ENCODE results near the gene ZNF296. TPM values are rescaled to one million over a fixed set of nuclear protein-coding genes. Genes with fewer than 3 reads are reported as not detected.

The ZNF296 gene
- total and polyA plus RNA-seq, 2 of the 8 experiments (the other 6 are each of a cell fraction or from before 2014, with no cell fraction given), result 2.7 to 7.5 TPM

DNA sequence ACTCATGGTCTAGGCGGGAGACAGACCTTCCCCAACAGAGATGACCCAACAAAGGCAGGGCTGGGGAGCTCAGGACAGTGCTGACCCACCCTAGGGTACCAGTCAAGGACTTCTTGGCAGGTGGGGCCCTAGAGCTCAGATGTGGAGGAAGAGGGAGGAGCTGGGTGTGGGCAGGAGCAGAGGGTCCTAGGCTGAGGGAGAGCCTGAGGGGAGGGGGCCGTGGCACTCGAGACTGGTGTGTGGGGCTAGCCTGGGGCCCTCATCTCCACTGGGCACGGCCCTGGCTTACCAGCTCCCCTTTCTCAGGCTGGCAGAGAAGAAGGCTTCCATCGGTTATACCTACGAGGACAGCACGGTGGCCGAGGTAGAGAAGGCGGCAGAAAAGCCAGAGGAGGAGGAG is 18.8 kb downstream of the ZNF296 start:
- Histone ChIP-seq H2BK12ac (ENCODE audit: low read depth, low read length) (no peak overlapping the region), H3K18ac (ENCODE audit: extremely low read depth, low read length) (no peak overlapping the region), H3K79me1 (ENCODE audit: low read depth, low read length) (peaks cover 4% of the 10 kb centered on the region), H2BK15ac (ENCODE audit: low read length) (no peak overlapping the region), H4K20me1 (replicated peaks in 1 of 2; ENCODE audit: control insufficient read depth in 1 of 2, insufficient read depth in 2 of 2, low read length in 2 of 2) (peaks cover 8 to 17% of the 10 kb centered on the region in 2 experiments), H3K9ac (replicated peaks in 1 of 4; ENCODE audit: extremely low read depth in 1 of 4, low read depth in 3 of 4, low read length in 3 of 4) (no peak overlapping the region), H3K4me1 (replicated peaks in 1 of 4; ENCODE audit: control insufficient read depth in 3 of 4, insufficient read depth in 4 of 4, low read length in 3 of 4) (peaks cover 0 to 4% (median 1%) of the 10 kb centered on the region in 4 experiments; a peak in 4 of 7 replicates), H4K91ac (replicated peaks; ENCODE audit: insufficient read length, low read length) (no peak overlapping the region), H3K27ac (ENCODE audit: low read depth, low read length) (no peak overlapping the region), H3K27me3 (replicated peaks in 1 of 4; ENCODE audit: control insufficient read depth in 3 of 4, extremely low read depth in 1 of 4, insufficient read depth in 3 of 4, low read length in 3 of 4) (no peaks in the 10 kb centered on the region), H3K4me3 (ENCODE audit: extremely low read depth in 1 of 4, insufficient read depth in 2 of 4, low read depth in 3 of 4, low read length in 4 of 4) (no peak overlapping the region), H3K36me3 (ENCODE audit: control insufficient read depth in 2 of 4, insufficient read depth in 4 of 4, low read length in 3 of 4) (peaks cover 12 to 72% (median 47%) of the 10 kb centered on the region in 4 experiments; a peak in 7 of 8 replicates), H3K79me2 (ENCODE audit: control insufficient read depth in 1 of 2, insufficient read depth in 2 of 2, low read length in 2 of 2) (no peaks in the 10 kb centered on the region), H3K9me3 (ENCODE audit: insufficient read depth in 2 of 2, low read depth in 1 of 2, low read length in 1 of 2) (no peaks in the 10 kb centered on the region), H2AFZ (ENCODE audit: low read length) (no peak overlapping the region), H3K4ac (replicated peaks; ENCODE audit: insufficient read length, low read depth, low read length) (no peak overlapping the region), H2BK20ac (ENCODE audit: low read length) (no peak overlapping the region), H2BK120ac (replicated peaks; ENCODE audit: low read depth, low read length) (no peak overlapping the region), H2BK5ac (ENCODE audit: low read depth, low read length) (no peak overlapping the region), H3K14ac (ENCODE audit: insufficient read length) (no peak overlapping the region), H3K56ac (replicated peaks; ENCODE audit: insufficient read length, low read depth, low read length) (no peak overlapping the region), H4K5ac (ENCODE audit: insufficient read length, low read depth, low read length) (no peak overlapping the region), H4K8ac (ENCODE audit: extremely low read depth, insufficient read depth, low read length) (no peak overlapping the region), H2AK5ac (ENCODE audit: low read depth, low read length) (no peak overlapping the region), H3K23ac (ENCODE audit: insufficient read length) (no peak overlapping the region), H3K23me2 (ENCODE audit: low read depth, low read length) (peaks cover 2% of the 10 kb centered on the region; the same call in 1 of the 2 replicates), H3K4me2 (ENCODE audit: insufficient read depth in 1 of 2, low read depth in 2 of 2, low read length in 2 of 2) (no peak overlapping the region)
- FAIRE-seq, result no peak
- 97% methylated on average over 9 of the region's 9 CpGs; no CpG with 5 or more reads in 1 of the 2 experiments for WGBS, 2 experiments (ENCODE audit: extremely low coverage in 1 of 2, insufficient coverage in 1 of 2, insufficient read length in 1 of 2, insufficient replicate concordance in 2 of 2, low coverage in 1 of 2, low lambda C conversion rate in 2 of 2, missing lambda C conversion rate in 1 of 2)
- ChIA-PET POLR2A (ENCODE audit: partially characterized antibody) (interaction anchor here (0.9 to 1.5 kb wide), 4 partner anchors 8 to 209 kb away, joined by 3 to 6 read pairs (median 4); no protein-coding TSS in a partner anchor), CTCF (ENCODE audit: partially characterized antibody) (interaction anchor here (0.6 to 4.3 kb wide), 11 partner anchors 15 to 182 kb away, joined by 3 to 85 read pairs (median 4); partner anchors contain the start of genes CLASRP, PPP1R37 and RELB)
- no peak for DNase-seq (ENCODE audit: low read depth in 1 of 2, low spot score in 2 of 2)
- TF ChIP-seq KDM4A (IDR thresholded peaks at IDR 0.05; ENCODE audit: low read depth, low read length, severe bottlenecking) (no peak), JUND (IDR thresholded peaks at IDR 0.05; ENCODE audit: low read length) (no peak), KDM1A (IDR thresholded peaks at IDR 0.05; ENCODE audit: borderline replicate concordance, low read length) (no peak), CBX8 (IDR thresholded peaks at IDR 0.05; ENCODE audit: borderline replicate concordance, low read depth, low read length) (no peak), SRF (IDR thresholded peaks at IDR 0.05; ENCODE audit: low read depth, low read length) (no peak), SP2 (IDR thresholded peaks at IDR 0.05; ENCODE audit: low read length) (no peak), GABPA (IDR thresholded peaks at IDR 0.05; ENCODE audit: borderline replicate concordance, insufficient read depth, low read length) (no peak), SIN3A (conservative IDR thresholded peaks at IDR 0.05 in 1 of 2, IDR thresholded peaks at IDR 0.05 in 1 of 2; ENCODE audit: low read depth in 1 of 2, low read length in 2 of 2) (no peak), TEAD4 (IDR thresholded peaks at IDR 0.05; ENCODE audit: low read depth, low read length) (no peak), JUN (IDR thresholded peaks at IDR 0.05; ENCODE audit: low read depth, low read length) (no peak), EZH2 (IDR thresholded peaks at IDR 0.05; ENCODE audit: low read depth, low read length, severe bottlenecking) (no peak)
- TF ChIP-seq, protein P1, sequence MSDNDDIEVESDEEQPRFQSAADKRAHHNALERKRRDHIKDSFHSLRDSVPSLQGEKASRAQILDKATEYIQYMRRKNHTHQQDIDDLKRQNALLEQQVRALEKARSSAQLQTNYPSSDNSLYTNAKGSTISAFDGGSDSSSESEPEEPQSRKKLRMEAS (IDR thresholded peaks at IDR 0.05), result no peak

Data from H1 (cell line).